ELF-1 (cell line): ENCODE measurements around the gene C19orf44.
"Not testable (repeated sequence)": the region's sequence is repeated elsewhere in the genome, so short reads cannot be mapped to it uniquely, and the experiment has no call there.

Experiments
- DNase-seq: peaks from one replicate; pipeline ENCODE4 v3.0.0-alpha.2; 2016; ENCODE audit warnings: low read depth, low spot score

The C19orf44 gene

GRCh38 chr19:16495982-16496612 is at the start of gene C19orf44, which contains the start of gene CALR3:
Gene C19orf44 (plus strand): TSS chr19:16496394. CDS start chr19:16500793, 4,399 bp downstream.
Gene CALR3 (minus strand): TSS chr19:16496167. CDS start chr19:16496129, 38 bp downstream.
- DNase-seq, result peak; percentile 100

DNA sequence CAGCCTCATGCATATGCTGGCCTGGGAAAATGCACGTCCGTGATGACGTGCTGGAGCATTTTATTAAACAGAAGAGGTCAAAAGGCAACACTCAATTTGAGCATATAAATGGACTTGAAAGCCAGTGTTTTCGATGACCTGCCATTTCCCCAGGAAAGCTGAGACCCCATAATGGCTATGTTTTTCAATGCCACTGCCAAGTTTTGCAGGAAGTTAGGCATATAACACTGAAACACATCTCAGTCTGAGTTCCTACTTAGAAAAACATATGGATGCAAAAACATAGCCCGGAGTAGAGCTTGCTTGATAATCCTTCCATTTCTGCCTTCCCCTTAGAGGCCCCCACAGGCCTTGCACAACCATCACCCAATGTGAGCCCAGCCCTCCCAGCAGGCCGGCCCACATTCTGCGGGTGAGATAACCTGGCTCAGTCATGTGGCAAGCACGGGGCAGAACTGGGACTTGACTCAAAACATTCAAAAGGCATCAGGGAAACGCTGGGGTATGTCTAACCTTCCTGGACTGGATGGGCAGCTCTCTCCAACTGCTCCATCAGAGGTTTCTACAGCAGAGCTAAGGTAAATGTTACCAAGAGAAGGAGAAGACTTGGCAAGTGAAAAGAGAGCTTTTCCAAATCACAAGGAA is 49.3 kb upstream of the C19orf44 start:
- peak; percentile 32 for DNase-seq

GRCh38 chr19:16448872-16449271 is 47.3 kb upstream of the C19orf44 start:
- not testable (repeated sequence) for DNase-seq

DNA sequence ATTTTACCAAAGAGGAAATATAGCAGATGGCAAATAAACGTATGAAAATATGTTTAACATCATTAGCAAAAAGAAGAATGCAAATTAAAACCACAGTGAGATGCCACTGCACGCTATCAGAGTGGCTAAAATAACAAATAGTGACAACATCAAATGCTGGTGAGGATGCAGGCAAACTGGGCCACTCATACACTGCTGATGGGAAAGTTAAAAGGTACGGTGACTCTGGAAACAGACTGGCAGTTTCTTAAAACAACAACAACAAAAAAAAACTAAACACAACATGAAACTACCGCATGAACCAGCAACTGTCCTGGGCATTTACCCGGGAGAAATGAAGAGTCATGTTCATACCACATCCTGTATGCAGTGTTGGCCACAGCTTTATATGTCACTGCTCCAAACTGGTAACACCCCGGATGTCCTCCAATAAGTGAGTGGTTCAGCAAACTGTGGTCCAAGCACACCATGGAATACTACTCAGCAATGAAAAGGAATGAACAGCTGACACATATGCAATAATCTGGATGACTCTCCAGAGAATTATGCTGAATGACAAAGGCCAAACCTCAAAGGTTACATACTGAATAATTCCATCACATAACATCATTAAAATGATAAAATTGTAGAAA is 46.7 kb upstream of the C19orf44 start:
- DNase-seq, result no peak

GRCh38 chr19:16452325-16452724 is 43.9 kb upstream of the C19orf44 start:
- peak; percentile 92 for DNase-seq

DNA sequence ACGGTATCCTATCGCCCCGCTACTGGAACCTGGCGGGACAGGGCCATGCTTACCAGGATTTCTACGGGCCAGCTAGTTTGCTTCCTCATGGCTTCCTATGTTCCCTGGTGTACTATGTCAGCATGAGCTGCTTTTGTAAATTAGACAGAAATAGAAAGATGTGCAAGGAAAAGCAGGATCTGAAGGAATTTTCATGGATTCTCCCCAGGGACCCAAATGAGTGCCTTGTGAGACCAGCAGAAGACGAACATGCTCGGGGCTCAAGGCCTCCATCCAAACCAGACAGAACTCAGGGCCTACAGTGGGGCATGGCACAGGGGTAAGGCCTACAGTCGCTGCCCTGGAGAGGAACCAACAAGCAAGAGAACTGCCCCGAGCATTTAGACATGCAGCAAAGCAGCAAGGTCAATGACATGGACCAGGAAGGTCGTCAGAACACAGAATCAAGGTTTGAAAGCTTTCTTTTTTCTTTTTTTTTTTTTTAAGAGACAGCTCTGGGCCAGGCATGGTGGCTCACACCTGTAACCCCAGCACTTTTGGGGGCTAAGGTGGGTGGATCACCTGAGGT is 41.8 kb upstream of the C19orf44 start:
- DNase-seq, result no peak

DNA sequence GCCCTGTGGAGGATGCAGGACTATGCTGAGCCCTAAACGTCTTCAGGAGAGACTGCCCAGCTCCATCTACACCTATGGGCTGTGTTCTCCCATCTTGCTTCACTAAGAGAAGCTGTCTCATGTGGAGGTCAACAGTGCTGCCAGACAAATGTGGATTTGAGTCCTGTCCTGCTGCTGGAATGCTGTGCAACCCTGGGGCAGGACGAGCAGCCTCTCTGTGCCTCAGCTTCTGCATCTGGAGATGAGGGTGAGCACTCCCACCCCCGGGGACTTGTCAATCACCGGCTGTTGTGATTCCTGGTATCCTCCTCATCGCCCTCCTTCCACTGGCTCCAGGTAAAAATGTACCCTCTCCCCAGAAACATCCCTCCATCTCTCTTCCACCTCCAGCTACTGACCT is 40.7 kb upstream of the C19orf44 start:
- DNase-seq, result no peak

- DNase-seq, result no peak
Observed at GRCh38 chr19:16456652-16457194, 39.5 kb upstream of the C19orf44 start.

GRCh38 chr19:16457195-16457953 is 38.8 kb upstream of the C19orf44 start:
- DNase-seq, result no peak

GRCh38 chr19:16457954-16458331 is 38.3 kb upstream of the C19orf44 start:
- no peak for DNase-seq

GRCh38 chr19:16458391-16459341 is 37.5 kb upstream of the C19orf44 start:
- no peak for DNase-seq

GRCh38 chr19:16459680-16460079 is 36.5 kb upstream of the C19orf44 start:
- no peak for DNase-seq

GRCh38 chr19:16460454-16460853 is 35.7 kb upstream of the C19orf44 start:
- no peak for DNase-seq

DNA sequence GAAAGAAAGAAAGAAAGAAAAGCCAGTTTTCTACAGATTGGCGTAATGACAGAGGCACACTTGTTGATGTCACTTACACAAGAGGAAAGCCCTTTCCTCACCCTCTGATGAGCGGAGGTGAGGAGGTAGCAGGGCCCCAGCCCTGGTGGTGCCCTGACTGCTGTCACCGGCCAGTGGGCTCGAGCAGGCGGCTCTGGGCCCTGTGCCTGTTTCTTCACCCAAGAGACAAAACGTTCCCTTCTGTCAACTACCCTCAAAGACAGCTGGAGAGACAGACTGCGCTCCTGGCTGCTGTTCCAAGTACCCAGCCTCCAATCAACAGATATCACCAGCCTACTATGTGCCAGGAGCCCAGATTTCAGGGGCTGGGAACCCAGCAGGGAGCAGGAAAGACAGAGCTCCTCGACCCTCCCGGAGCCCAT is 34.6 kb upstream of the C19orf44 start:
- DNase-seq, result no peak

GRCh38 chr19:16462757-16463250 is 33.4 kb upstream of the C19orf44 start:
- no peak for DNase-seq

GRCh38 chr19:16463341-16463990 is 32.7 kb upstream of the C19orf44 start:
- no peak for DNase-seq

DNA sequence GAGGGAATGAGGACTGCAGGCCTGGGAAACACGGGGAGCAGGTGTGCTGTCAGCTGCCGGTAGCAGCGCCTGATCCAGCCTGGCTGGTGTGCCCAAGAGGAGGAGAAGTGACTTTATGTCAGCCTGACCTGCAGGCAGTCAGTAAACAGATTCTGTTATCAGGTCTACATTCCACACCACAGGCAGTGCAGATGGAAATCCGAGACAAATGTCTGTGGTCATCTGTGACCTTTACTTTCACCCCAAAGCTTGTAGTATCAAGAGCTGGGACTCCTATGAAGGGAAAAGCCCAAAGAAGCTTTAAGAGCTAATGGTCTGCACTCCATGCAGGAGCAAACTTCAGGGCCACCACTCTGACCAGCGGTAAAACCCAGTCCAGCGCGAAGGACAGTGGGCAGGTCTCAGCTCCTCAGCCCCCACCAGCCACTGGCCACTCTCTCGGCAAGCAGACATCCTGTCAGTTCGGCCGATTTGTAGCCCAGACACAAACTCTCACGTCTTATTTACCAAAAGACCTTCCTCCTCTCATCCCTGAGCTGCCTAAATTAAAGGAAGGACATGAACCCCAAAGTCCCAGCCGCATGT is 32.1 kb upstream of the C19orf44 start:
- peak; percentile 88 for DNase-seq

DNA sequence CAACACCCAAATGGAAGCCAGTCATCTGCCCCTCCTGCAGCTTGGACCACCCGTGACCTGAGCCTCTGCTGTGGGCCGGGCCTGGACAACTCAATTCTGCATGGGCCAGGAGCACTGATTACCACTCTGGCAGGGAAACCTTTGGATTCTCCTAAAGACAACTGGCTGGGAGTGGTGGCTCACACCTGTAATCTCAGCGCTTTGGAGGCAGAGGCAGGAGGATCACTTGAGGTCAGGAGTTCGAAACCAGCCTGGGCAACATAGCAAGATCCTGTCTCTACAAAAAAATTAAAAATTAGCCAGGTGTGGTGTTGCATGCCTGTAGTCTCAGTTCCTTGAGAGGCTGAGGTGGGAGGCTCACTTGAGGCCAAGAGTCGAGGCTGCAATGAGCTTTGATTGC is 31.0 kb upstream of the C19orf44 start:
- DNase-seq, result no peak

DNA sequence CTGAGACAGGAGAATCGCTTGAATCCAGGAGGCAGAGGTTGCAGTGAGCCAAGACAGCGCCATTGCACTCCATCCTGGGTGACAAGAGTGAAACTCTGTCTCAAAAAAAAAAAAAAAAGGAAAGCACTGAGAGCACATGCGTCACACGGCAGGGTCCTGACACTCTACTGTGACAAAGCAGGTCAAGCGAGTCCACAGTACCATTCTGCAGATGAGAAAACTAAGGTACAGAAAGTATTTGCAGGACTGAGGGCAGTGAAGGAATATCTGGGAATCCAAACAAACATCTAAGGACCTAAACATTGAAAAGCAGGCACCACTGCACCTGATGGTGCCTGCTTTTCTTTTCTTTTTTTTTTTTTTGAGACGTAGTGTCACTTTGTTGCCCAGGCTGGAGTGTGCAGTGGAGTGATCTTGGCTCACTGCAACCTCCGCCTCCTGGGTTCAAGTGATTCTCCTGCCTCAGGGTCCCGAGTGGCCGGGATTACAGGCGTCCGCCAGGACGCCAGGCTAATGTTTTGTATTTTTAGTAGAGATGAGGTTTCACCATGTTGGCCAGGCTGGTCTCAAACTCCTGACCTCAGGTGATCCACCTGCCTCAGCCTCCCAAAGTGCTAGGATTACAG is 29.3 kb upstream of the C19orf44 start:
- DNase-seq, result not testable (repeated sequence)
